K562 (cell line): ENCODE results near the gene AQP1. TPM values are rescaled to one million over a fixed set of nuclear protein-coding genes. Genes with fewer than 3 reads are reported as not detected.

ENCODE experiments used
- ARID2 ChIP-seq: fragments of 450-650 bp; IDR thresholded peaks from 2 replicates; pipeline ENCODE4 v1.6.1; 2017; ENCODE audit warnings: antibody characterized with exemption, mild to moderate bottlenecking
- C11orf30 ChIP-seq: fragments of 450-650 bp; IDR thresholded peaks from 2 replicates; pipeline ENCODE4 v1.6.1; 2016; ENCODE audit warnings: low read depth, mild to moderate bottlenecking
- CCAR2 ChIP-seq: fragments of 200-400 bp; formaldehyde crosslinking; IDR thresholded peaks from 2 replicates; pipeline ENCODE4 v1.6.1; 2017; ENCODE audit warnings: mild to moderate bottlenecking, low read depth, low read length
- CHCHD3 ChIP-seq: fragments of 250-450 bp; sonication (Bioruptor Pico); IDR thresholded peaks from 2 replicates; pipeline ENCODE4 v2.1.2; 2022; ENCODE audit warnings: mild to moderate bottlenecking
- FOXM1 ChIP-seq, 2 experiments: fragments of 450-650 bp in 1 of 2; sonication (generic) in 1 of 2; formaldehyde crosslinking in 1 of 2; IDR thresholded peaks; 2 replicates each; pipeline versions ENCODE4 v1.6.1 to v1.9.0; 2017 to 2022; ENCODE audit warnings: low read depth in 2 of 2, mild to moderate bottlenecking in 2 of 2, missing genetic modification reagents in 1 of 2, moderate library complexity in 1 of 2
- GATAD2B ChIP-seq: fragments of 450-650 bp; IDR thresholded peaks from 2 replicates; pipeline ENCODE4 v1.6.1; 2017; ENCODE audit warnings: mild to moderate bottlenecking, borderline replicate concordance
- HDAC2 ChIP-seq: fragments of 450-650 bp; IDR thresholded peaks from 2 replicates; pipeline ENCODE4 v1.6.1; 2016; ENCODE audit warnings: mild to moderate bottlenecking
- IFI16 ChIP-seq: fragments of 250-450 bp; sonication (Bioruptor Pico); IDR thresholded peaks from 2 replicates; pipeline ENCODE4 v2.1.2; 2022; ENCODE audit warnings: mild to moderate bottlenecking, inconsistent platforms
- KAT2B ChIP-seq: IDR thresholded peaks from one replicate; pipeline ENCODE4 v1.6.1; 2012; ENCODE audit warnings: low read depth, mild to moderate bottlenecking, control low read depth, inconsistent platforms, low read length, moderate library complexity
- MEF2D ChIP-seq: conservative IDR thresholded peaks from 2 replicates; pipeline ENCODE4 v1.6.1; 2016; ENCODE audit warnings: low read depth, missing genetic modification characterization, missing compliant biosample characterization
- MYNN ChIP-seq, 2 experiments: sonication (generic); formaldehyde crosslinking in 1 of 2; IDR thresholded peaks; 2 replicates each; pipeline versions ENCODE4 v1.5.0 to v1.6.1; 2016 to 2020; ENCODE audit warnings: antibody characterized with exemption in 1 of 2, missing genetic modification reagents in 1 of 2
- POLR2B ChIP-seq: fragments of 450-650 bp; IDR thresholded peaks from 2 replicates; pipeline ENCODE4 v1.6.1; 2018; ENCODE audit warnings: low read depth; ENCODE audit not compliant: partially characterized antibody
- POLR3A ChIP-seq: IDR thresholded peaks from 2 replicates; pipeline ENCODE4 v1.6.1; 2011; ENCODE audit warnings: borderline replicate concordance, mild to moderate bottlenecking, moderate library complexity; ENCODE audit not compliant: insufficient read length, insufficient read depth; ENCODE audit errors: extremely low read depth
- POLR3G ChIP-seq: IDR thresholded peaks from 2 replicates; pipeline ENCODE4 v1.6.1; 2011; ENCODE audit not compliant: insufficient read length, insufficient replicate concordance; ENCODE audit errors: extremely low read depth
- RBM22 ChIP-seq: fragments of 200-400 bp; formaldehyde crosslinking; IDR thresholded peaks from 2 replicates; pipeline ENCODE4 v1.6.1; 2018; ENCODE audit warnings: low read length, low read depth; ENCODE audit not compliant: poor library complexity, severe bottlenecking
- RBM34 ChIP-seq: fragments of 200-400 bp; formaldehyde crosslinking; IDR thresholded peaks from 2 replicates; pipeline ENCODE4 v1.6.1; 2018; ENCODE audit warnings: low read length, borderline replicate concordance; ENCODE audit not compliant: insufficient read depth
- SMAD3 ChIP-seq: fragments of 450-650 bp; formaldehyde crosslinking; conservative IDR thresholded peaks from 2 replicates; pipeline ENCODE4 v1.4.0; 2020; ENCODE audit warnings: mild to moderate bottlenecking
- TAL1 ChIP-seq: fragments of 450-650 bp; IDR thresholded peaks from 2 replicates; pipeline ENCODE4 v1.6.1; 2016; ENCODE audit warnings: mild to moderate bottlenecking
- ZC3H11A ChIP-seq: IDR thresholded peaks from 2 replicates; pipeline ENCODE4 v1.6.1; 2012; ENCODE audit warnings: low read depth, low read length, improper control_type of control experiment
- ZNF133 ChIP-seq: fragments of 250-450 bp; sonication (Bioruptor Pico); IDR thresholded peaks from 2 replicates; pipeline ENCODE4 v1.4.0; 2020; ENCODE audit warnings: mild to moderate bottlenecking
- ZNF174 ChIP-seq: fragments of 250-450 bp; sonication (Bioruptor Pico); IDR thresholded peaks from 2 replicates; pipeline ENCODE4 v1.4.0; 2020; ENCODE audit warnings: mild to moderate bottlenecking
- ZNF184 ChIP-seq: sonication (generic); formaldehyde crosslinking; IDR thresholded peaks from 2 replicates; pipeline ENCODE4 v1.5.0; 2020; ENCODE audit warnings: missing genetic modification reagents
- ZNF77 ChIP-seq: fragments of 250-450 bp; sonication (Bioruptor Pico); IDR thresholded peaks from 2 replicates; pipeline ENCODE4 v1.5.0; 2020
- ZNF785 ChIP-seq: fragments of 250-450 bp; sonication (Bioruptor Pico); IDR thresholded peaks from 2 replicates; pipeline ENCODE4 v1.4.0; 2020; ENCODE audit warnings: mild to moderate bottlenecking
- polyA plus RNA-seq, 8 experiments: library from polyadenylated mRNA; depleted of rRNA in 4 of 8; stranded (reverse) in 5 of 8; unstranded in 3 of 8; fragments of >200 nt; fragmentation: Nextera tagmentation in 2 of 8; fragmentation: Illumina TruSeq in 1 of 8; extraction: Ambion mirVana in 2 of 8; extraction: Trizol in 1 of 8; gene quantifications; 2 replicates each; pipeline versions ENCODE4 v1.2.1 to v1.2.3, GENCODE V29; 2011 to 2014; ENCODE audit warnings: inconsistent platforms in 1 of 8, missing spikeins in 1 of 8
- total RNA-seq, 7 experiments: library from RNA; depleted of rRNA in 6 of 7; stranded (reverse); fragments of >200 nt in 6 of 7; fragmentation: Illumina TruSeq in 2 of 7; extraction: Trizol in 2 of 7; gene quantifications; 2 replicates each; pipeline versions ENCODE4 v1.2.1 to v1.2.3, GENCODE V29; 2011 to 2021; ENCODE audit warnings: low replicate concordance in 1 of 7
- TF ChIP-seq, protein P1 (sequence below): fragments of 450-650 bp; formaldehyde crosslinking; IDR thresholded peaks from 2 replicates; pipeline ENCODE4 v1.4.0; 2020; ENCODE audit warnings: mild to moderate bottlenecking, moderate library complexity
- TF ChIP-seq, protein P2 (sequence below): fragments of 250-450 bp; sonication (Bioruptor Pico); IDR thresholded peaks from 2 replicates; pipeline ENCODE4 v1.4.0; 2020; ENCODE audit warnings: mild to moderate bottlenecking, moderate library complexity
- TF ChIP-seq, protein P3 (sequence below): IDR thresholded peaks from 2 replicates; pipeline ENCODE4 v1.6.1; 2016; ENCODE audit warnings: missing genetic modification characterization, missing compliant biosample characterization

AQP1 gene
- total and polyA plus RNA-seq, 9 of the 15 experiments (the other 6 are each of a cell fraction or from before 2014, with no cell fraction given) = 0.18 to 12.6 (median 4.1) TPM

DNA sequence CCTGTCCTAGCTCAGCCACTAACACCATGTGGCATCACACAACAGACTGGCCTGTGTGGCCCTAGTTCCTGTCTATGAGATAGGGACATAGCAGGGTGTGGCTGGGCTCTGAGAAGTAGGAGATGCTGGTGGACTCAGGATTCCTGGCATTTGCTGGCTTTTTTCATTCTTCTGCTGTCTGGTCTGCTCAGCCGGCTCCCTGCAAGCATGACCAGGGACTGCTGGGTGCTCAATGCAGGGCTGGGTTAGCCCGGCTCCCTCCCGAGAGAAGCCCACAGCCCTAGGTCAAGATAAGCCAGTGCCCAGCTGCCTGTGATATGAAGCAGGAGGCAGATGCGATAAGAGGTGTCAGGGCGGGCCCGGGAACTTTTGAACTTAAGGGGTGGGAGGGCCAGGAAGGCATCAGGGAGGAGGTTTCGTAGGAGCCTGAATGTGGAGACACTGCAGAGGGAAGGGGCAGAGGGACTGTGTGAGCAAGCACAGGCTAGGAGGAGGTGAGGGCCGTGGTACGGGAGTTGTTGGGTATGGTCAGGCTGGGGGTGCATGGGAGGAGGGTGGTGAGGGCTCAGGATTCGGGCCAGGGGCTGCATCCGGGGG lies 3.5 kb downstream of the AQP1 start (continued):
- TF ChIP-seq CCAR2 = 0 out of 2 replicates have a peak, but pooled peaks have one; percentile 64
- peak; percentile 89; the same call in 1 of the 2 replicates for TF ChIP-seq GATAD2B
- peak; percentile 97 for TF ChIP-seq TAL1
- TF ChIP-seq SMAD3 (CRISPR knock-in tag) = peak; percentile 74
- no peak for TF ChIP-seq ZNF184
- TF ChIP-seq HDAC2 = peak; percentile 94; the same call in 1 of the 2 replicates
- no peak for TF ChIP-seq POLR3G
- no peak for TF ChIP-seq C11orf30
- TF ChIP-seq RBM22 = no peak
- TF ChIP-seq RBM34 = no peak
- no peak for TF ChIP-seq POLR2B
- TF ChIP-seq MYNN (IDR thresholded peaks at IDR 0.05) = peak; percentile 96
- TF ChIP-seq MYNN (CRISPR knock-in tag; IDR thresholded peaks at IDR 0.05) = no peak
- TF ChIP-seq, protein P1, sequence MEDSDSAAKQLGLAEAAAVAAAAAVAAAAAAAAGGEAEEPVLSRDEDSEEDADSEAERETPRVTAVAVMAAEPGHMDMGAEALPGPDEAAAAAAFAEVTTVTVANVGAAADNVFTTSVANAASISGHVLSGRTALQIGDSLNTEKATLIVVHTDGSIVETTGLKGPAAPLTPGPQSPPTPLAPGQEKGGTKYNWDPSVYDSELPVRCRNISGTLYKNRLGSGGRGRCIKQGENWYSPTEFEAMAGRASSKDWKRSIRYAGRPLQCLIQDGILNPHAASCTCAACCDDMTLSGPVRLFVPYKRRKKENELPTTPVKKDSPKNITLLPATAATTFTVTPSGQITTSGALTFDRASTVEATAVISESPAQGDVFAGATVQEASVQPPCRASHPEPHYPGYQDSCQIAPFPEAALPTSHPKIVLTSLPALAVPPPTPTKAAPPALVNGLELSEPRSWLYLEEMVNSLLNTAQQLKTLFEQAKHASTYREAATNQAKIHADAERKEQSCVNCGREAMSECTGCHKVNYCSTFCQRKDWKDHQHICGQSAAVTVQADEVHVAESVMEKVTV (CRISPR knock-in tag) = no peak
- no peak for TF ChIP-seq ZNF174 (CRISPR knock-in tag)
- TF ChIP-seq ZNF77 (CRISPR knock-in tag) = no peak
- no peak for TF ChIP-seq ARID2
- peak; percentile 92 for TF ChIP-seq FOXM1 (IDR thresholded peaks at IDR 0.05; ENCODE audit: low read depth)
- no peak for TF ChIP-seq FOXM1 (CRISPR knock-in tag; IDR thresholded peaks at IDR 0.05; ENCODE audit: low read depth)
- no peak for TF ChIP-seq ZC3H11A
- no peak for TF ChIP-seq ZNF133 (CRISPR knock-in tag)
- TF ChIP-seq, protein P2, sequence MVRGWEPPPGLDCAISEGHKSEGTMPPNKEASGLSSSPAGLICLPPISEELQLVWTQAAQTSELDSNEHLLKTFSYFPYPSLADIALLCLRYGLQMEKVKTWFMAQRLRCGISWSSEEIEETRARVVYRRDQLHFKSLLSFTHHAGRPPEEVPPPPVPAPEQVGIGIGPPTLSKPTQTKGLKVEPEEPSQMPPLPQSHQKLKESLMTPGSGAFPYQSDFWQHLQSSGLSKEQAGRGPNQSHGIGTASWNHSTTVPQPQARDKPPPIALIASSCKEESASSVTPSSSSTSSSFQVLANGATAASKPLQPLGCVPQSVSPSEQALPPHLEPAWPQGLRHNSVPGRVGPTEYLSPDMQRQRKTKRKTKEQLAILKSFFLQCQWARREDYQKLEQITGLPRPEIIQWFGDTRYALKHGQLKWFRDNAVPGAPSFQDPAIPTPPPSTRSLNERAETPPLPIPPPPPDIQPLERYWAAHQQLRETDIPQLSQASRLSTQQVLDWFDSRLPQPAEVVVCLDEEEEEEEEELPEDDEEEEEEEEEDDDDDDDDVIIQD = no peak
- no peak for TF ChIP-seq ZNF785 (CRISPR knock-in tag)
- TF ChIP-seq, protein P3, sequence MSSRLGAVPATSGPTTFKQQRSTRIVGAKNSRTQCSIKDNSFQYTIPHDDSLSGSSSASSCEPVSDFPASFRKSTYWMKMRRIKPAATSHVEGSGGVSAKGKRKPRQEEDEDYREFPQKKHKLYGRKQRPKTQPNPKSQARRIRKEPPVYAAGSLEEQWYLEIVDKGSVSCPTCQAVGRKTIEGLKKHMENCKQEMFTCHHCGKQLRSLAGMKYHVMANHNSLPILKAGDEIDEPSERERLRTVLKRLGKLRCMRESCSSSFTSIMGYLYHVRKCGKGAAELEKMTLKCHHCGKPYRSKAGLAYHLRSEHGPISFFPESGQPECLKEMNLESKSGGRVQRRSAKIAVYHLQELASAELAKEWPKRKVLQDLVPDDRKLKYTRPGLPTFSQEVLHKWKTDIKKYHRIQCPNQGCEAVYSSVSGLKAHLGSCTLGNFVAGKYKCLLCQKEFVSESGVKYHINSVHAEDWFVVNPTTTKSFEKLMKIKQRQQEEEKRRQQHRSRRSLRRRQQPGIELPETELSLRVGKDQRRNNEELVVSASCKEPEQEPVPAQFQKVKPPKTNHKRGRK (tag) = no peak
- TF ChIP-seq MEF2D (tag) = peak; percentile 57; the same call in 1 of the 2 replicates
- no peak for TF ChIP-seq IFI16
- TF ChIP-seq CHCHD3 (CRISPR knock-in tag) = no peak
- no peak for TF ChIP-seq KAT2B
- no peak for TF ChIP-seq POLR3A
